ENCODE results near the gene SLC2A4RG. TPM values are rescaled to one million over a fixed set of nuclear protein-coding genes. Genes with fewer than 3 reads are reported as not detected.
"Not testable (repeated sequence)": the region's sequence is repeated elsewhere in the genome, so short reads cannot be mapped to it uniquely, and the experiment has no call there.

The SLC2A4RG gene
- total RNA-seq, 1 donor from 2014 or later, result 62.0 TPM

- DNase-seq (ENCODE audit: low spot score), result no peak
These were observed 34.1 kb downstream of the SLC2A4RG start for GRCh38 chr20:63773571-63774241.

GRCh38 chr20:63774306-63774705 lies 34.7 kb downstream of the SLC2A4RG start:
- no peak for DNase-seq (ENCODE audit: low spot score)

- no peak for DNase-seq (ENCODE audit: low spot score)
These were observed 35.8 kb downstream of the SLC2A4RG start for GRCh38 chr20:63775096-63775978.

- DNase-seq (ENCODE audit: low spot score), result not testable (repeated sequence)
These were observed 37.3 kb downstream of the SLC2A4RG start for GRCh38 chr20:63776875-63777274.

- no peak for DNase-seq (ENCODE audit: low spot score)
These were observed 38.0 kb downstream of the SLC2A4RG start for GRCh38 chr20:63777614-63778013.

GRCh38 chr20:63778034-63778752 lies 38.6 kb downstream of the SLC2A4RG start:
- no peak for DNase-seq (ENCODE audit: low spot score)

GRCh38 chr20:63778857-63779256 lies 39.3 kb downstream of the SLC2A4RG start:
- no peak for DNase-seq (ENCODE audit: low spot score)

- DNase-seq (ENCODE audit: low spot score), result no peak
These were observed 41.6 kb downstream of the SLC2A4RG start for GRCh38 chr20:63781181-63781580.

- DNase-seq (ENCODE audit: low spot score), result no peak
These were observed 42.5 kb downstream of the SLC2A4RG start for GRCh38 chr20:63782051-63782471.

- no peak for DNase-seq (ENCODE audit: low spot score)
These were observed 43.0 kb downstream of the SLC2A4RG start for GRCh38 chr20:63782521-63782971.

- DNase-seq (ENCODE audit: low spot score), result no peak
These were observed 44.4 kb downstream of the SLC2A4RG start for GRCh38 chr20:63783970-63784369.

GRCh38 chr20:63785691-63786131 lies 46.1 kb downstream of the SLC2A4RG start:
- DNase-seq (ENCODE audit: low spot score), result no peak

- no peak for DNase-seq (ENCODE audit: low spot score)
These were observed 47.7 kb downstream of the SLC2A4RG start for GRCh38 chr20:63787302-63787701.

- no peak for DNase-seq (ENCODE audit: low spot score)
These were observed 48.2 kb downstream of the SLC2A4RG start for GRCh38 chr20:63787749-63788148.

- DNase-seq (ENCODE audit: low spot score), result no peak
These were observed 50.4 kb downstream of the SLC2A4RG start for GRCh38 chr20:63789836-63790571.

GRCh38 chr20:63790572-63791168 lies 51.1 kb downstream of the SLC2A4RG start:
- DNase-seq (ENCODE audit: low spot score), result no peak

- DNase-seq (ENCODE audit: low spot score), result no peak
These were observed 52.1 kb downstream of the SLC2A4RG start for GRCh38 chr20:63791497-63792156.

- no peak for DNase-seq (ENCODE audit: low spot score)
These were observed 53.3 kb downstream of the SLC2A4RG start for GRCh38 chr20:63792866-63793265.
